Lung (tissue), 12 donors: ENCODE data around the gene ZNF331. TPM values are rescaled to one million over a fixed set of nuclear protein-coding genes. Genes with fewer than 3 reads are reported as not detected.

ENCODE experiments used
- ATAC-seq: fragments of 200-7000 bp; cut with Tn5 transposase; one replicate; pipeline ENCODE4 v1.9.1; 2020; ENCODE audit warnings: moderate number of reproducible peaks; ENCODE audit not compliant: insufficient read depth, low FRiP score
- DNase-seq, 3 donors: peaks; one replicate each; pipeline ENCODE4 v3.0.0-alpha.2; 2013 to 2017
- H3K27ac ChIP-seq, 2 donors: one replicate each; pipeline ENCODE4 v1.5.1; 2013; ENCODE audit warnings: mild to moderate bottlenecking in 2 of 2, moderate library complexity in 2 of 2, control low read depth in 1 of 2, inconsistent platforms in 1 of 2, low read depth in 1 of 2, low read length in 1 of 2
- H3K27me3 ChIP-seq, 3 donors: one replicate each; pipeline ENCODE4 v1.5.1; 2013; ENCODE audit warnings: low read length in 2 of 3; ENCODE audit not compliant: control insufficient read depth in 3 of 3, insufficient read depth in 3 of 3
- H3K36me3 ChIP-seq, 4 donors: one replicate each; pipeline ENCODE4 v1.5.1; 2013; ENCODE audit warnings: low read length in 4 of 4, mild to moderate bottlenecking in 1 of 4, moderate library complexity in 1 of 4; ENCODE audit not compliant: control insufficient read depth in 4 of 4, insufficient read depth in 4 of 4
- H3K4me1 ChIP-seq, 5 donors: one replicate each; pipeline ENCODE4 v1.5.1; 2013; ENCODE audit warnings: low read length in 5 of 5, mild to moderate bottlenecking in 2 of 5, moderate library complexity in 1 of 5; ENCODE audit not compliant: control insufficient read depth in 5 of 5, insufficient read depth in 5 of 5
- H3K4me3 ChIP-seq: one replicate; pipeline ENCODE4 v1.5.1; 2013; ENCODE audit warnings: mild to moderate bottlenecking, control low read depth, moderate library complexity
- H3K9ac ChIP-seq, 2 donors: one replicate each; pipeline ENCODE4 v1.5.1; 2013; ENCODE audit warnings: low read length in 2 of 2, control low read depth in 1 of 2; ENCODE audit not compliant: insufficient read depth in 1 of 2
- H3K9me3 ChIP-seq, 4 donors: one replicate each; pipeline ENCODE4 v1.5.1; 2013; ENCODE audit warnings: low read length in 3 of 4, mild to moderate bottlenecking in 1 of 4, moderate library complexity in 1 of 4; ENCODE audit not compliant: control insufficient read depth in 4 of 4, insufficient read depth in 3 of 4
- CTCF ChIP-seq: IDR thresholded peaks from 2 replicates; pipeline ENCODE4 v1.5.1; 2012; ENCODE audit warnings: mild to moderate bottlenecking; ENCODE audit errors: control extremely low read depth, extremely low read depth
- WGBS, 2 donors: extraction: QIAGEN DNeasy Blood & Tissue Kit; methylation state at CpG; one replicate each; pipeline ENCODE4 v1.1.7; 2013; 5-methylcytosine and 5-hydroxymethylcytosine counted together
- polyA plus RNA-seq, 2 donors: library from polyadenylated mRNA; stranded (reverse); fragments of 200-250 nt; gene quantifications; one replicate each; pipeline ENCODE4 v1.2.1, GENCODE V29; 2013
- total RNA-seq, 2 donors: library from RNA; depleted of rRNA in 1 of 2; stranded (reverse); fragments of >200 nt in 1 of 2; gene quantifications; one replicate each; pipeline ENCODE4 v1.2.1, GENCODE V29; 2014 to 2021
- donor health status: control.
- donor health status: control.
- donor health status: Bipolar disorder and iron deficiency.
- donor health status: healthy.
- donor health status: DM: yes; HTN: yes; CAD: no.

ZNF331 gene
- total and polyA plus RNA-seq, 4 donors: 12.7 to 27.9 (median 22.8) TPM

DNA sequence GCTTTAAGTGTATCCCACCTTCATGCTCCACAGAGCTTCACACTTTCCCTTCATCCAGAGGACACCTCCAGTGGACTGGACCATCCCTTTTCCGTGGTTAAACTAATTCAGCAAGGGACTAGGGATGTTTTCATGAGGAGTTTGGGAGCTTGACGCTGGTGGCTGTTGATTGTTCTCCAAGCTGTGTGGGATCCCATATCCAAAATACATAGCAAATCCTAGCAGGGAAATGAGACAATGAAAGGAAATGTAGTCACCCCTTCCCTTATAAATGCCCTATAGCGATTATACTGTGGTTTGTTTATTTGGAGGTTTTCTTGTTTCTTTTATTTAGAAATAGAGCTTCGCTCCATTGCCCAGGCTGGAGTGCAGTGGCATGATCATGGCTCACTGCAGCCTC is 62.3 kb downstream of the ZNF331 start:
- H3K9me3 ChIP-seq: peaks cover 0 to 5% (median 0%) of the 10 kb centered on the region in 4 donors
- 70 to 82% methylated on average over 4 of the region's 4 CpGs for WGBS, 2 donors
- H3K27me3 ChIP-seq: no peaks in the 10 kb centered on the region
- peak overlapping the region; percentile 17 to 35 for H3K27ac ChIP-seq
- TF ChIP-seq CTCF: no peak
- no peak overlapping the region for H3K9ac ChIP-seq
- DNase-seq (peak in 1 of 3 donors; percentile 39), ATAC-seq (no peak)
- no peaks in the 10 kb centered on the region for H3K36me3 ChIP-seq
- H3K4me1 ChIP-seq: peaks cover 0 to 3% (median 0%) of the 10 kb centered on the region in 5 donors
- H3K4me3 ChIP-seq: no peak overlapping the region

DNA sequence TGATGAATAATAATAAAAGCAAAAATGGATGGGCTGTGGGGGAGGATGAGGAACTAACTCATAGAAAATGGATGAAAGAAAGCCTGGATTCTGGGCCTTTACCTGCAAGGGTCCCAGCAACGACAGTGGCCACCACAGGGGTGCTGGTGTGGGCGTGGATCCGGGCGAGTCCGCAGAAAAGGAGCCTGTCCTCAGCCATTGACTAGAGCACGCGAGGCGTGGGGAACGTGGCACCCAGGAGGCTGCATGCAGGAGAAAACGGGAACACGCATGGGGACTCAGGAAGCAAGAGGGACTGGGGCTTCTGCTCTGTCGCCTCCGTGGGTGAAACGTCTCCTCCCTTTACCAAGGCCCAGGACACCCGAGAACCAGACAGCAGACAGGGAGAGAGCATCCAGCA is 68.1 kb downstream of the ZNF331 start:
- 91% methylated on average over 15 of the region's 15 CpGs for WGBS, 2 donors
- ATAC-seq (no peak), DNase-seq (no peak)
- Histone ChIP-seq H3K36me3 (no peaks in the 10 kb centered on the region), H3K4me1 (no peaks in the 10 kb centered on the region), H3K9ac (no peak overlapping the region), H3K27me3 (no peaks in the 10 kb centered on the region), H3K4me3 (no peak overlapping the region), H3K9me3 (peaks cover 0 to 3% (median under 1%) of the 10 kb centered on the region in 4 donors), H3K27ac (no peak overlapping the region)
- TF ChIP-seq CTCF: no peak

GRCh38 chr19:53608381-53608780 is 70.4 kb downstream of the ZNF331 start:
- no peaks in the 10 kb centered on the region for H3K36me3 ChIP-seq
- no peak for TF ChIP-seq CTCF
- no peak overlapping the region for H3K4me3 ChIP-seq
- H3K4me1 ChIP-seq: peaks cover 0 to 1% (median 0%) of the 10 kb centered on the region in 5 donors
- H3K9me3 ChIP-seq: peaks cover 0 to 2% (median 0%) of the 10 kb centered on the region in 4 donors
- H3K27me3 ChIP-seq: no peaks in the 10 kb centered on the region
- WGBS, 2 donors: 78 to 91% methylated on average over 12 of the region's 12 CpGs
- DNase-seq (no peak), ATAC-seq (no peak)
- no peak overlapping the region for H3K27ac ChIP-seq
- H3K9ac ChIP-seq: no peak overlapping the region
